ENCODE data around the gene TREML4. TPM values are rescaled to one million over a fixed set of nuclear protein-coding genes. Genes with fewer than 3 reads are reported as not detected.

TREML4 gene, protein sequence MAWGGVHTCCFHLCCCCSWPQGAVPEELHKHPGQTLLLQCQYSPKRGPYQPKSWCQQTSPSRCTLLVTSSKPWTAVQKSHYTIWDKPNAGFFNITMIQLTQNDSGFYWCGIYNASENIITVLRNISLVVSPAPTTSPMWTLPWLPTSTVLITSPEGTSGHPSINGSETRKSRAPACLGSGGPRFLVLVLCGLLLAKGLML
- polyA plus RNA-seq (2012; ENCODE audit: insufficient read depth, insufficient read length, low read depth): not detected

DNA sequence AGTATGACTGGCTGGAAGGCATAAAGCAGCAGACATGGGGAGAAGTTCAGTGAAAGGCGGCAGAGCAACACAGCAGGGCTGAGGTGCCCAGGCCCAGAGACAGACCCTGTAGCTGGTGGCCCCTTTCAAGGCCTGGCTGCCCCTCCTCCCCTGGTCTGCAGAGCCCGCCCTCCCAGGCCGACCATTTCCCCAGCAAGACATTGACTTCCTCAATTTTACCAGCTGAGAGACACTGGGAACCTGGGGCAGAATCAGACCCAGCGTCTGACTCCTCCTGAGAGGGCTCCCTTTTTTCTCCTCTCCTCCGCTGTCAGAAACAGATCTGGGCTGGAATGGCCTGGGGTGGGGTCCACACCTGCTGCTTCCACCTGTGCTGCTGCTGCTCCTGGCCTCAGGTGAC, at the start of gene TREML4:
TREML4 (plus strand) TSS at position 254 of the 400 bp plus-strand sequence; CDS start at position 333, 79 bp downstream.
- Histone ChIP-seq H3K9me3 (no peaks in the 10 kb centered on the region), H3K4me3 (ENCODE audit: low read depth, low read length) (no peak within 1 kb of the TSS), H3K36me3 (no peaks in the 10 kb centered on the region), H3K4me1 (no peaks in the 10 kb centered on the region), H3K27me3 (peaks cover 26% of the 10 kb centered on the region)
- TF ChIP-seq, protein P1, sequence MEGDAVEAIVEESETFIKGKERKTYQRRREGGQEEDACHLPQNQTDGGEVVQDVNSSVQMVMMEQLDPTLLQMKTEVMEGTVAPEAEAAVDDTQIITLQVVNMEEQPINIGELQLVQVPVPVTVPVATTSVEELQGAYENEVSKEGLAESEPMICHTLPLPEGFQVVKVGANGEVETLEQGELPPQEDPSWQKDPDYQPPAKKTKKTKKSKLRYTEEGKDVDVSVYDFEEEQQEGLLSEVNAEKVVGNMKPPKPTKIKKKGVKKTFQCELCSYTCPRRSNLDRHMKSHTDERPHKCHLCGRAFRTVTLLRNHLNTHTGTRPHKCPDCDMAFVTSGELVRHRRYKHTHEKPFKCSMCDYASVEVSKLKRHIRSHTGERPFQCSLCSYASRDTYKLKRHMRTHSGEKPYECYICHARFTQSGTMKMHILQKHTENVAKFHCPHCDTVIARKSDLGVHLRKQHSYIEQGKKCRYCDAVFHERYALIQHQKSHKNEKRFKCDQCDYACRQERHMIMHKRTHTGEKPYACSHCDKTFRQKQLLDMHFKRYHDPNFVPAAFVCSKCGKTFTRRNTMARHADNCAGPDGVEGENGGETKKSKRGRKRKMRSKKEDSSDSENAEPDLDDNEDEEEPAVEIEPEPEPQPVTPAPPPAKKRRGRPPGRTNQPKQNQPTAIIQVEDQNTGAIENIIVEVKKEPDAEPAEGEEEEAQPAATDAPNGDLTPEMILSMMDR (IDR thresholded peaks at IDR 0.05; ENCODE audit: low read depth, low read length): no peak
- DNase-seq: no peak

DNA sequence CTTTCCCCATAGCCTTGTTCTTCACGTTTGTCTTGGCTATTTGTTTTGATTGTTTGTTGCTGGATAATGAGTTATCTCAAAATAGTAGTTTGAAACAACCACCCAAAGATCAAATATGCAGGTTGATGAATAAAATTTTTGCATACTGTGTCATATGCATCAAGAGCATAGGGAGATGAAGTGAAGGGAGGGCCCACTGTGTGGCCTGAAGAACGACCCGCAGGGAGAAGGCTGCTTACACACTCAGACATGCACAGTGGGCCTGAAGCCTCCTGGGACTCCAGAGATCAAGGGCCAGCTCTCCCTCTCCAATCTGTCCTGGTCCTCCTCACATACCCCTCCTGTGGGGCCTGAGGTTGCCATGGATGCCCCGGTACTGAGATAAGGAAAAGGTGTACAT, 49.0 kb upstream of the TREML4 start:
- Histone ChIP-seq H3K4me3 (ENCODE audit: low read depth, low read length) (no peak overlapping the region), H3K27me3 (peaks cover 5% of the 10 kb centered on the region), H3K9me3 (no peaks in the 10 kb centered on the region), H3K36me3 (no peaks in the 10 kb centered on the region), H3K4me1 (no peaks in the 10 kb centered on the region)
- TF ChIP-seq, protein P1 (IDR thresholded peaks at IDR 0.05; ENCODE audit: low read depth, low read length): no peak
- no peak for DNase-seq

GRCh38 chr6:41181566-41181965, 46.6 kb upstream of the TREML4 start:
- Histone ChIP-seq H3K4me3 (ENCODE audit: low read depth, low read length) (no peak overlapping the region), H3K4me1 (no peaks in the 10 kb centered on the region), H3K36me3 (no peaks in the 10 kb centered on the region), H3K9me3 (no peaks in the 10 kb centered on the region), H3K27me3 (peaks cover 5% of the 10 kb centered on the region)
- TF ChIP-seq, protein P1 (IDR thresholded peaks at IDR 0.05; ENCODE audit: low read depth, low read length): no peak
- no peak for DNase-seq

- TF ChIP-seq, protein P1 (IDR thresholded peaks at IDR 0.05; ENCODE audit: low read depth, low read length): peak; percentile 66
- peak; percentile 31 for DNase-seq
- Histone ChIP-seq H3K36me3 (no peaks in the 10 kb centered on the region), H3K4me3 (ENCODE audit: low read depth, low read length) (no peak overlapping the region), H3K4me1 (no peaks in the 10 kb centered on the region), H3K27me3 (no peaks in the 10 kb centered on the region; the same call in none of the 2 replicates), H3K9me3 (no peaks in the 10 kb centered on the region)
Observed at GRCh38 chr6:41182069-41183034, 45.8 kb upstream of the TREML4 start.

- Histone ChIP-seq H3K4me3 (ENCODE audit: low read depth, low read length) (no peak overlapping the region), H3K4me1 (no peaks in the 10 kb centered on the region), H3K27me3 (no peaks in the 10 kb centered on the region), H3K9me3 (no peaks in the 10 kb centered on the region; the same call in 1 of the 2 replicates), H3K36me3 (no peaks in the 10 kb centered on the region)
- TF ChIP-seq, protein P1 (IDR thresholded peaks at IDR 0.05; ENCODE audit: low read depth, low read length): no peak
- DNase-seq: no peak
Observed at GRCh38 chr6:41184761-41185160, 43.4 kb upstream of the TREML4 start.

Data from BE2C (cell line).